Measurements from ENCODE around the gene TDRD10. TPM values are rescaled to one million over a fixed set of nuclear protein-coding genes. Genes with fewer than 3 reads are reported as not detected.

Gene TDRD10
- total and polyA plus RNA-seq, 2 of the 8 experiments (the other 6 are each of a cell fraction or from before 2014, with no cell fraction given), result 0.15 to 0.27 TPM

DNA sequence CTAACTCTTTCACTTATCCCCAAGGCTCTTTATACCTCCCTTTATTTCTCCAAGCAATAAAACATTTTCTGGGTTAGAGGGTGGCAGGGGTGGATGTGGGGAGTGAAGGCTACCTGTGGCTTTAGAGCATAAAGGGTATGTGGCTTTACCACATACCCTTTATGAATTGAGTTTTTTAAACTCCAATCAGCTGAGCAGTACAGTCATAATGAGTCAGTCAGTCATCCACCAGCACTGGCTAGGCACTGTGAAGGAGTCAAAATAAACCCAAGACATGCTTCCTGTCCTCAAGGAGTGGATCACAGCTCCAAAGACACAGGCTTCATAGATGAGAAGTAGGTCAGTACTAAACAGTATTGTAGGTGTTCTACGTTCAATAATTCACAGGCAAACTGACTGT lies 2.6 kb upstream of the TDRD10 start:
- Histone ChIP-seq H3K18ac (ENCODE audit: extremely low read depth, low read length) (no peak overlapping the region), H3K4me1 (replicated peaks in 1 of 4; ENCODE audit: control insufficient read depth in 3 of 4, insufficient read depth in 4 of 4, low read length in 3 of 4) (peaks cover 0 to 3% (median 0%) of the 10 kb centered on the region in 4 experiments; a peak in 1 of 7 replicates), H2AFZ (ENCODE audit: low read length) (no peak overlapping the region), H2BK120ac (replicated peaks; ENCODE audit: low read depth, low read length) (no peak overlapping the region), H3K9ac (replicated peaks in 1 of 4; ENCODE audit: extremely low read depth in 1 of 4, low read depth in 3 of 4, low read length in 3 of 4) (no peak overlapping the region), H2BK20ac (ENCODE audit: low read length) (no peak overlapping the region), H3K79me2 (ENCODE audit: control insufficient read depth in 1 of 2, insufficient read depth in 2 of 2, low read length in 2 of 2) (no peaks in the 10 kb centered on the region), H3K9me3 (ENCODE audit: insufficient read depth in 2 of 2, low read depth in 1 of 2, low read length in 1 of 2) (peaks cover 0 to 11% of the 10 kb centered on the region in 2 experiments; a peak in 2 of 4 replicates), H4K8ac (ENCODE audit: extremely low read depth, insufficient read depth, low read length) (no peak overlapping the region), H3K23me2 (ENCODE audit: low read depth, low read length) (peaks cover 4% of the 10 kb centered on the region; the same call in 1 of the 2 replicates), H3K27ac (ENCODE audit: low read depth, low read length) (no peak overlapping the region), H3K4me3 (ENCODE audit: extremely low read depth in 1 of 4, insufficient read depth in 2 of 4, low read depth in 3 of 4, low read length in 4 of 4) (no peak overlapping the region), H3K4ac (replicated peaks; ENCODE audit: insufficient read length, low read depth, low read length) (no peak overlapping the region), H4K20me1 (replicated peaks in 1 of 2; ENCODE audit: control insufficient read depth in 1 of 2, insufficient read depth in 2 of 2, low read length in 2 of 2) (no peaks in the 10 kb centered on the region), H2BK5ac (ENCODE audit: low read depth, low read length) (no peak overlapping the region), H3K4me2 (ENCODE audit: insufficient read depth in 1 of 2, low read depth in 2 of 2, low read length in 2 of 2) (no peak overlapping the region), H3K27me3 (replicated peaks in 1 of 4; ENCODE audit: control insufficient read depth in 3 of 4, extremely low read depth in 1 of 4, insufficient read depth in 3 of 4, low read length in 3 of 4) (peaks cover 40 to 60% (median 49%) of the 10 kb centered on the region in 4 experiments), H3K14ac (ENCODE audit: insufficient read length) (no peak overlapping the region), H2BK12ac (ENCODE audit: low read depth, low read length) (no peak overlapping the region), H4K5ac (ENCODE audit: insufficient read length, low read depth, low read length) (no peak overlapping the region), H3K23ac (ENCODE audit: insufficient read length) (no peak overlapping the region), H3K36me3 (ENCODE audit: control insufficient read depth in 2 of 4, insufficient read depth in 4 of 4, low read length in 3 of 4) (peaks cover 0 to 14% (median 0%) of the 10 kb centered on the region in 4 experiments; a peak in 2 of 8 replicates), H3K56ac (replicated peaks; ENCODE audit: insufficient read length, low read depth, low read length) (no peak overlapping the region), H4K91ac (replicated peaks; ENCODE audit: insufficient read length, low read length) (no peak overlapping the region), H2BK15ac (ENCODE audit: low read length) (no peak overlapping the region), H3K79me1 (ENCODE audit: low read depth, low read length) (no peaks in the 10 kb centered on the region), H2AK5ac (ENCODE audit: low read depth, low read length) (no peak overlapping the region)
- WGBS, 2 experiments (ENCODE audit: extremely low coverage in 1 of 2, insufficient coverage in 1 of 2, insufficient read length in 1 of 2, insufficient replicate concordance in 2 of 2, low coverage in 1 of 2, low lambda C conversion rate in 2 of 2, missing lambda C conversion rate in 1 of 2), result 89% methylated on average over 1 of the region's 1 CpG; no CpG with 5 or more reads in 1 of the 2 experiments
- ChIA-PET POLR2A (ENCODE audit: partially characterized antibody) (interaction anchor here (0.9 kb wide), 1 partner anchor 10 kb away, joined by 3 read pairs; no protein-coding TSS in a partner anchor), CTCF (ENCODE audit: partially characterized antibody) (interaction anchor here (0.8 to 1.5 kb wide), 4 partner anchors 13 to 47 kb away, joined by 3 to 5 read pairs (median 3); no protein-coding TSS in a partner anchor)
- DNase-seq (ENCODE audit: low read depth in 1 of 2, low spot score in 2 of 2), result no peak
- FAIRE-seq, result no peak
- TF ChIP-seq BRCA1 (IDR thresholded peaks at IDR 0.05; ENCODE audit: low read depth, low read length) (no peak), CHD1 (IDR thresholded peaks at IDR 0.05; ENCODE audit: low read depth, low read length) (no peak), SP4 (IDR thresholded peaks at IDR 0.05; ENCODE audit: low read length) (no peak), RBBP5 (IDR thresholded peaks at IDR 0.05; ENCODE audit: borderline replicate concordance, low read depth, low read length) (no peak), GABPA (IDR thresholded peaks at IDR 0.05; ENCODE audit: borderline replicate concordance, insufficient read depth, low read length) (no peak), SP1 (IDR thresholded peaks at IDR 0.05; ENCODE audit: low read depth, low read length) (no peak), KDM5A (IDR thresholded peaks at IDR 0.05; ENCODE audit: low read length) (no peak), YY1 (IDR thresholded peaks at IDR 0.05; ENCODE audit: low read depth, low read length) (no peak), POLR2A (IDR thresholded peaks at IDR 0.05; ENCODE audit: control extremely low read depth in 1 of 2, low read depth in 2 of 2, low read length in 2 of 2) (no peak), PHF8 (conservative IDR thresholded peaks at IDR 0.05; ENCODE audit: low read depth, low read length) (no peak), SIX5 (IDR thresholded peaks at IDR 0.05; ENCODE audit: low read depth, low read length) (no peak), MAFK (IDR thresholded peaks at IDR 0.05; ENCODE audit: low read depth, low read length) (no peak)
- TF ChIP-seq, protein P1, sequence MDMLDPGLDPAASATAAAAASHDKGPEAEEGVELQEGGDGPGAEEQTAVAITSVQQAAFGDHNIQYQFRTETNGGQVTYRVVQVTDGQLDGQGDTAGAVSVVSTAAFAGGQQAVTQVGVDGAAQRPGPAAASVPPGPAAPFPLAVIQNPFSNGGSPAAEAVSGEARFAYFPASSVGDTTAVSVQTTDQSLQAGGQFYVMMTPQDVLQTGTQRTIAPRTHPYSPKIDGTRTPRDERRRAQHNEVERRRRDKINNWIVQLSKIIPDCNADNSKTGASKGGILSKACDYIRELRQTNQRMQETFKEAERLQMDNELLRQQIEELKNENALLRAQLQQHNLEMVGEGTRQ (IDR thresholded peaks at IDR 0.05; ENCODE audit: low read length), result no peak

Data from H1 (cell line).